ENCODE data around the gene NOL9. TPM values are rescaled to one million over a fixed set of nuclear protein-coding genes. Genes with fewer than 3 reads are reported as not detected.

The NOL9 gene
- total RNA-seq, 1 donor from 2014 or later, result 50.0 TPM

DNA sequence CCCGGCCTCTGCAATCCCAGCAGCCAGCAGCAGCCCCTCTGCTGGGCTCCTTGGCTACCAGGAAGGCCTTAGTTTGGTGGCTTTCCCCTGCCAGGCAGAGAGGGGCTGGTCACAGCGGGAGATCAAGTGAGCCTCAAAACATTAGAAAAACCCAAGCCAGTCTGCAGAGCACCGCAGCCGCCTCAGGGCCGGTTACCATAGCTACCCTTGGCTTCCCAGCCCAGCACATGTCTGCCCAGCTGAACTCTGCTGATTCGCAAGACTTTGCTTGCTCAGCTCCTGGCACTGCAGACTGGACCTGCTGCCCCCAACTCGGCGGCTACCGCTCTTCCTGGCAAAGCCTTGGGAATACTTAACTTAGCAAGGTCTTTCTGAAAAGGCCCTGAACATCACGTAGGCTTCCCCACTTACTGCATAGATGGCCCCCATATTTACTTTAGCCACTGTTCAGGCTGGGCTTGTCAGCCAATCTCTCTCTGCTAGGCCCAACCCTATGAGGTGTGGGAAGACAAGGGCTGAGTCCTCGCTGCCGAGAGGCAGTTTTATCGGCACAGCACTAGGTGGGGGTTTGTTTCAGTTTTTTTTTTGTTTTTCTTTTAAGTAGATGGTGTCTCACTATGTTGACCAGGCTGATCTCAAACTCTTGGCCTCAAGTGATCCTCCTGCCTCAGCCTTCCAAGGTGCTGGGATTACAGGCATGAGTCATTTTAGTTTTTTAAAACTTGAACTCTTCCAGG, 34.2 kb downstream of the NOL9 start:
- Mint-ChIP-seq H3K4me1 (ENCODE audit: low read depth) (peaks cover 3% of the 10 kb centered on the region), H3K4me3 (ENCODE audit: low read depth) (no peak overlapping the region), H3K9me3 (no peaks in the 10 kb centered on the region), H3K27ac (no peak overlapping the region), H3K36me3 (ENCODE audit: low read depth) (peaks cover 12% of the 10 kb centered on the region), H3K27me3 (ENCODE audit: low read depth) (no peaks in the 10 kb centered on the region)
- no peak for DNase-seq (ENCODE audit: low spot score)
- intact Hi-C loops (cut with micrococcal nuclease), result no loop called here

GRCh38 chr1:6519491-6519934, 34.8 kb downstream of the NOL9 start:
- peaks cover 3% of the 10 kb centered on the region for H3K4me1 Mint-ChIP-seq (ENCODE audit: low read depth)
- peaks cover 12% of the 10 kb centered on the region for H3K36me3 Mint-ChIP-seq (ENCODE audit: low read depth)
- no peak overlapping the region for H3K4me3 Mint-ChIP-seq (ENCODE audit: low read depth)
- no peaks in the 10 kb centered on the region for H3K9me3 Mint-ChIP-seq
- no peak for DNase-seq (ENCODE audit: low spot score)
- no peak overlapping the region for H3K27ac Mint-ChIP-seq
- no peaks in the 10 kb centered on the region for H3K27me3 Mint-ChIP-seq (ENCODE audit: low read depth)
- intact Hi-C loops (cut with micrococcal nuclease), result no loop called here

GRCh38 chr1:6517435-6517851, 36.9 kb downstream of the NOL9 start:
- Mint-ChIP-seq H3K4me3 (ENCODE audit: low read depth) (no peak overlapping the region), H3K27ac (no peak overlapping the region), H3K9me3 (no peaks in the 10 kb centered on the region), H3K36me3 (ENCODE audit: low read depth) (no peaks in the 10 kb centered on the region), H3K4me1 (ENCODE audit: low read depth) (peaks cover 3% of the 10 kb centered on the region), H3K27me3 (ENCODE audit: low read depth) (no peaks in the 10 kb centered on the region)
- intact Hi-C loops (cut with micrococcal nuclease), result no loop called here
- no peak for DNase-seq (ENCODE audit: low spot score)

DNA sequence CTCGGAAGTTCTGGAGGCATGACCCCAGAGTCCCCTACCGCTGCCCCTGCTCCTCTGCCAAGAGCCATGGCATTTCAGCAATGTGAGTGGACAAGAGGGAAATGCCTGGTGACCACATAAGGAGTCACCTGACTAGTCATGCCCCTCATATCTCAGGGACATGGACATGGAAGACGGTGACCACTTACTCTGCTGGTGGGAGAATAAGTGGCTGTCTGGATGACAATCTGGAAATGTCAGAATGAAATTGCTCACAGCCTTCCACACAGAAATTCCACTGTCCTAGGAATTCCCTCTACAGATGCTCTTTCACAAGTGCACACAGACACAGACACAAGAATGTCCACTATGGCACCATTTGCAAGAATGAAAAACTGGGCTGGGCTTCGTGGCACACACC, 38.5 kb downstream of the NOL9 start:
- no peak for DNase-seq (ENCODE audit: low spot score)
- Mint-ChIP-seq H3K4me3 (ENCODE audit: low read depth) (no peak overlapping the region), H3K27me3 (ENCODE audit: low read depth) (no peaks in the 10 kb centered on the region), H3K9me3 (no peaks in the 10 kb centered on the region), H3K27ac (no peak overlapping the region), H3K4me1 (ENCODE audit: low read depth) (no peaks in the 10 kb centered on the region), H3K36me3 (ENCODE audit: low read depth) (no peaks in the 10 kb centered on the region)
- intact Hi-C loops (cut with micrococcal nuclease), result no loop called here

DNA sequence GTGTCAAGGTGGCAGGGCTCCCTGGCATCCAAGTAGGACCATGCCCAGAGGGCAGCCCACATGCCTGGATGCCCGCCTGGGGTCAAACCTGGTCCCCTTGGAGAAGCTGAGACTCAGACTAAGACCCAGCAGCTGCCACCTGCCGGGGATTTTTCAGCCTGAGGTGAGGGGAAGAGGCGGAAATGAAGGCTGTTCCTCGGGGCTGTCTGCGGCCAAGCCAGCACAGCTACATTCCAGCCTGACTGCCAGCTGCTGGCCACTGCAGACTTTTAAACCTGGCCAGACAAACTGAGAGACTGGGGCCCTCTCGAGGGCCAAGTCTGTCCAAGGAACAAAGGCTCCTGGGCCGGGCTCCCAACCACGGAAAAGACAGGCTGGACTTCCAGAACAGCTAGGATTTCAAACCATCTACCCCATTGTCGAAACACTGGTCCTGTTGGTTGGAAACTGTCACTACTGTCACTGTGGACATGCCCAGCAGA, 41.0 kb downstream of the NOL9 start:
- Mint-ChIP-seq H3K9me3 (no peaks in the 10 kb centered on the region), H3K4me3 (ENCODE audit: low read depth) (no peak overlapping the region), H3K27ac (no peak overlapping the region), H3K4me1 (ENCODE audit: low read depth) (no peaks in the 10 kb centered on the region), H3K36me3 (ENCODE audit: low read depth) (no peaks in the 10 kb centered on the region), H3K27me3 (ENCODE audit: low read depth) (no peaks in the 10 kb centered on the region)
- DNase-seq (ENCODE audit: low spot score), result no peak
- intact Hi-C loops (cut with micrococcal nuclease), result no loop called here

DNA sequence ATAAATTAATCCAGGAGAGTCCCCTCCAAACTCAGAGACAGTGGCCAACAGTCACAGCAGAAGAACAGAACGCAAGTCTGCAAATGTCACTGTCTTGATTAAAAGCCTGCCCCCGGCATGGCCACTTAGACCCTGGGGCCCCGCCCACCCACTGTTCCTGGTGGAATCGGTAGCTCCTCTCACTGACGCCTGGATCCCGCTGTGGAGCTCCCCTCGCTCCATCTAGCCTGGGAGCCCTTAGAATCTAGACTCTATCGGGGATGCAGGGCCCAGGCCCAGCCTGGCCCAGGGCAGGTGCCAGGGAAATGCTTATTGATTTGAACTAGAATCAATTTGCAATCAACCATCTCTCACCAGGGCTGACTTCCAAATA, 41.4 kb downstream of the NOL9 start:
- Mint-ChIP-seq H3K4me1 (ENCODE audit: low read depth) (no peaks in the 10 kb centered on the region), H3K27ac (no peak overlapping the region), H3K27me3 (ENCODE audit: low read depth) (no peaks in the 10 kb centered on the region), H3K4me3 (ENCODE audit: low read depth) (no peak overlapping the region), H3K9me3 (no peaks in the 10 kb centered on the region), H3K36me3 (ENCODE audit: low read depth) (no peaks in the 10 kb centered on the region)
- DNase-seq (ENCODE audit: low spot score), result no peak
- intact Hi-C loops (cut with micrococcal nuclease), result no loop called here

DNA sequence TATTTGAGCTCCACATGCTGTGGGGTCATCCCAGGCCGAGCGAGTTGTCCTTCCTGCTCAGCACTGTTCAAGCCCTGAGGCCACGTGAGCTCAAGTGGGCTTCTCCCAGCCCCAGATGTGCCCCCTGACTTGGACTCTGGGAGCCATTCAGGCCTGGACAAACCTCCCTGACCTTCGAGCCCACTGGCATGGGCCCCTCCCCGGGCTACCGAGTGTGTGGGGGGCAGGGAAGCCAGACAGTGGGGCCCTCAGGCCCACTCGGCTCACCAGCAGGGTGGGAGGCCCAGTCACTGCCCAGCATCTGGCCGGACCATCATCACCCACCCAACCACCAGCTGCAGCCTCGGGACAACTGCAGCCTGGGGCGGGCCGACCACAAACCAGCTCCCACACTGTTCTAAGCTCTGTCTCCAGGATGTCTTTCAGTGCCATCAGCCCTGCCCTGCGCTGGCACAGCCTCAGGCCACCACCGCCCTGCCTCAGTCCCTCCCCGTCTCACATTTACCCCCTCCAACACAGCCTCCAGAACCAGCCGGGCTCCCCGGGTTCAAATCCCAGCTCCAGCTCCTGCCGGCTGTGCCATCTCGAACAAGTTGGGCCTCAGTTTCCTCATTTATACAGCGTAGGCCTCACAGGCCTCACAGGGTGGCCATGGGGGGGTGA, 41.9 kb downstream of the NOL9 start:
- no peak overlapping the region for H3K27ac Mint-ChIP-seq
- H3K4me3 Mint-ChIP-seq (ENCODE audit: low read depth), result no peak overlapping the region
- H3K4me1 Mint-ChIP-seq (ENCODE audit: low read depth), result no peaks in the 10 kb centered on the region
- intact Hi-C loops (cut with micrococcal nuclease), result no loop called here
- no peaks in the 10 kb centered on the region for H3K36me3 Mint-ChIP-seq (ENCODE audit: low read depth)
- no peaks in the 10 kb centered on the region for H3K27me3 Mint-ChIP-seq (ENCODE audit: low read depth)
- DNase-seq (ENCODE audit: low spot score), result no peak
- no peaks in the 10 kb centered on the region for H3K9me3 Mint-ChIP-seq

DNA sequence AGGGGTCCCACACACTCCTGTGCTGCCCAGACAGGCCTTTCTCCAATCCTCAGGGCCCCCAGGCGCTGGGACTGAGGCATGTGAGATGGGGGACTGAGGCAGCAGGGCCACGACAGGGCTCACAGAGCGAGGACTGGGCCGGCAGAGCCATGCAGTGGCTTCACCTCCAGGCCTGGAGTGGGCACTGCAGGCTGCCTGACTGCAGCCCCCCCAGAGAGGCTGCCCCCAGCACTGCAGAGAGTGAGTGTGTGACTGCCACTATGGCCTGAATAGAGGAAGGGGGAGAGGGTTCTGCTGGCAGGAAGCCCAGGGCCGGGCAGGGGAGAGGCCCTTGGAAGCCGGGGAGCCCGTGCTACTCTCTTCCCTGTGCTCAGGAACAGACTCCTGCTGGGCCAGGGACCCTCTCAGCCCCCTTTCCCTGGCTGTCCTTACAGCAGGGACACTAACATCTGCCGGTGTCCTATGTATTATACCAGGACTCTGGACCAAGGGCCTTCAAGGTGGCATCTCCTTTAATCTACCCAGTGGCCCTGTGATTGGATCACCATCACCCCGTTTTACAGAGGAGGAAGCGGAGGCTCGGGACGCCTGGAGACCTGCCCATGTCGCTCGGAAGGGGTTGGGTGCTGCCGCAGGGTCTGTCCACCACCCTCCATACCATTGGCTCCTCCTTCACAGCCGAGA, 42.6 kb downstream of the NOL9 start:
- Mint-ChIP-seq H3K27me3 (ENCODE audit: low read depth) (no peaks in the 10 kb centered on the region), H3K4me1 (ENCODE audit: low read depth) (no peaks in the 10 kb centered on the region), H3K36me3 (ENCODE audit: low read depth) (no peaks in the 10 kb centered on the region), H3K9me3 (no peaks in the 10 kb centered on the region), H3K4me3 (ENCODE audit: low read depth) (no peak overlapping the region), H3K27ac (no peak overlapping the region)
- intact Hi-C loops (cut with micrococcal nuclease), result no loop called here
- no peak for DNase-seq (ENCODE audit: low spot score)

DNA sequence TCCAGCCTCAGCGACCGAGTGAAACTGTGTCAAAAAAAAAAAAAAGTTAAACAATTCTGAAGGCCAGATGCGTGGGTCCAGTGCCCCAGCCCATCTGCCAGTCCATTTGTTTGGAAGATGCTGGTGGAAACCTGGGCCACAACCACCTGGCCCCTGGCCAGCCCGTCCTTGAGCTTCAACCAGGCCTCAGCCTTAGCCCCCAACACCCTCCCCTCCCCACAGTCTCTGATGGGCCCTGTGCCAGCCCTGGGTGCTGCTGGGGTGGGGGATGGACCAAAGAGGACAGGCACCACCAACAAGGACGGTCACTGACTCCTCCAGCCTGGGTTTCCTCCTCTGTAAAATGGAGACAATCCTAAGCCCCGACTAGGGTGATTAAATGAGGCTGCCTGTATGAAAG, 43.3 kb downstream of the NOL9 start:
- Mint-ChIP-seq H3K4me1 (ENCODE audit: low read depth) (no peaks in the 10 kb centered on the region), H3K36me3 (ENCODE audit: low read depth) (no peaks in the 10 kb centered on the region), H3K27ac (no peak overlapping the region), H3K4me3 (ENCODE audit: low read depth) (no peak overlapping the region), H3K9me3 (no peaks in the 10 kb centered on the region), H3K27me3 (ENCODE audit: low read depth) (no peaks in the 10 kb centered on the region)
- intact Hi-C loops (cut with micrococcal nuclease), result no loop called here
- DNase-seq (ENCODE audit: low spot score), result no peak

DNA sequence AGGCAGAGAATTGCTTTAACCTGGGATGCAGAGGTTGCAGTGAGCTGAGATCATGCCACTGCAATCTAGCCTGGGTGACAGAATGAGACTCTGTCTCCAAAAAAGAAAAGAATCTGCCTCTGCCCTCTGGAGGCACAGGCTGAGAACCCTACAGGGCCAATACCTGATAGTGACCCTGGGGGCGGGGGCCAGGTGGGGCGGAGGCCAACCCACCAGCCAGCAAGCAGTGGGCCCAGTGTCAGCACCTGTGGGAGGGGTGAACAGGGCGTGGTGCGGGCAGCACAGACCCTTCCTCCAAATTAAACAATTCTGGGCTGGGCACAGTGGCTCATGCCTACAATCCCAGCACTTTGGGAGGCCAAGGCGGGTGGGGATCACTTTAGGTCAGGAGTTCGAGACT, 43.8 kb downstream of the NOL9 start:
- intact Hi-C loops (cut with micrococcal nuclease), result no loop called here
- no peak overlapping the region for H3K4me3 Mint-ChIP-seq (ENCODE audit: low read depth)
- no peak for DNase-seq (ENCODE audit: low spot score)
- no peaks in the 10 kb centered on the region for H3K4me1 Mint-ChIP-seq (ENCODE audit: low read depth)
- no peaks in the 10 kb centered on the region for H3K9me3 Mint-ChIP-seq
- no peak overlapping the region for H3K27ac Mint-ChIP-seq
- no peaks in the 10 kb centered on the region for H3K27me3 Mint-ChIP-seq (ENCODE audit: low read depth)
- no peaks in the 10 kb centered on the region for H3K36me3 Mint-ChIP-seq (ENCODE audit: low read depth)

DNA sequence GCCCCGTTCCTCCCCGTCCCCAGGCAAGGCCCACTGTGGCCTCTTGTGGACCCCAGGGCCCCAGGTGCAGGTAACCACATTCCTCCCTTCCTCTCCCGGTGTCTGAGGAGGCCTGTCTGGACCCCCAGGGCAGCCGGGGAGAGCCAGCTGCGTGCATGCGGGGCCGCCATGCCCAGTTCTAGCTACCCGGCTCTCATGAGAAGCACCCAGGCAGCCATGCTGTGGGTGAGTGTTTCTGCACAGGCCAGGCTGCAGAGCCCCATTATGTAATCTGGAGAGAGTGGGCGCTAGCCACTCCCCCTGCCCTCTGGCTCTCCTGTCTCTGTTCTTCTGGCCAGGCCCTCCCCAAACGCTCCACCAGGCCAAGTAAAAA, 44.4 kb downstream of the NOL9 start:
- DNase-seq (ENCODE audit: low spot score), result no peak

GRCh38 chr1:6509220-6509918, 44.9 kb downstream of the NOL9 start:
- no peak for DNase-seq (ENCODE audit: low spot score)
- no peaks in the 10 kb centered on the region for H3K9me3 Mint-ChIP-seq

More for the DNA sequence above, 44.4 kb downstream of the NOL9 start:
- Mint-ChIP-seq H3K9me3 (no peaks in the 10 kb centered on the region), H3K4me1 (ENCODE audit: low read depth) (no peaks in the 10 kb centered on the region), H3K4me3 (ENCODE audit: low read depth) (no peak overlapping the region), H3K27ac (no peak overlapping the region), H3K36me3 (ENCODE audit: low read depth) (no peaks in the 10 kb centered on the region), H3K27me3 (ENCODE audit: low read depth) (no peaks in the 10 kb centered on the region)
- intact Hi-C loops (cut with micrococcal nuclease), result no loop called here

GRCh38 chr1:6508816-6509189, 45.5 kb downstream of the NOL9 start:
- Mint-ChIP-seq H3K27ac (no peak overlapping the region), H3K36me3 (ENCODE audit: low read depth) (no peaks in the 10 kb centered on the region)
- intact Hi-C loops (cut with micrococcal nuclease), result no loop called here

More at GRCh38 chr1:6509220-6509918, 44.9 kb downstream of the NOL9 start:
- no peak overlapping the region for H3K4me3 Mint-ChIP-seq (ENCODE audit: low read depth)
- no peak overlapping the region for H3K27ac Mint-ChIP-seq
- H3K36me3 Mint-ChIP-seq (ENCODE audit: low read depth), result no peaks in the 10 kb centered on the region
- no peaks in the 10 kb centered on the region for H3K4me1 Mint-ChIP-seq (ENCODE audit: low read depth)
- intact Hi-C loops (cut with micrococcal nuclease), result no loop called here
- no peaks in the 10 kb centered on the region for H3K27me3 Mint-ChIP-seq (ENCODE audit: low read depth)

More at GRCh38 chr1:6508816-6509189, 45.5 kb downstream of the NOL9 start:
- no peak for DNase-seq (ENCODE audit: low spot score)
- Mint-ChIP-seq H3K9me3 (no peaks in the 10 kb centered on the region), H3K27me3 (ENCODE audit: low read depth) (no peaks in the 10 kb centered on the region), H3K4me3 (ENCODE audit: low read depth) (no peak overlapping the region), H3K4me1 (ENCODE audit: low read depth) (no peaks in the 10 kb centered on the region)
